Gastrocnemius medialis (tissue), 4 donors: ENCODE results near the gene ORAI1.

Source experiments
- CTCF ChIP-seq, 5 experiments: fragments of 450-650 bp in 3 of 5; fragments of 200-600 bp in 2 of 5; sonication (generic) in 2 of 5; IDR thresholded peaks in 4 of 5; conservative IDR thresholded peaks in 1 of 5; 1 replicate in 4 of 5; 2 replicates in 1 of 5; pipeline ENCODE4 v1.5.1; 2016 to 2019; ENCODE audit warnings: antibody characterized with exemption in 5 of 5, mild to moderate bottlenecking in 3 of 5, moderate library complexity in 3 of 5
- POLR2A ChIP-seq, 2 donors: fragments of 450-650 bp; IDR thresholded peaks; one replicate each; pipeline ENCODE4 v1.6.1; 2017; ENCODE audit warnings: antibody characterized with exemption in 2 of 2, mild to moderate bottlenecking in 2 of 2, moderate library complexity in 2 of 2

GRCh38 chr12:121673013-121673511 is 46.7 kb downstream of the ORAI1 start:
- TF ChIP-seq POLR2A (IDR thresholded peaks at IDR 0.05) (no peak), CTCF (IDR thresholded peaks at IDR 0.05 in 4 of 5, conservative IDR thresholded peaks at IDR 0.05 in 1 of 5) (no peak)
